ENCODE results near the gene KATNB1.

- TF ChIP-seq POLR2A (IDR thresholded peaks at IDR 0.05), result no peak
- no peak for TF ChIP-seq CTCF (IDR thresholded peaks at IDR 0.05)
Measured at GRCh38 chr16:57764006-57764340, 28.4 kb downstream of the KATNB1 start.

Measured in lower leg skin (tissue), 3 donors.